ENCODE results near the gene KRTAP12-4. TPM values are rescaled to one million over a fixed set of nuclear protein-coding genes. Genes with fewer than 3 reads are reported as not detected.

Gene KRTAP12-4
- total RNA-seq, 4 donors from 2014 or later: not detected

DNA sequence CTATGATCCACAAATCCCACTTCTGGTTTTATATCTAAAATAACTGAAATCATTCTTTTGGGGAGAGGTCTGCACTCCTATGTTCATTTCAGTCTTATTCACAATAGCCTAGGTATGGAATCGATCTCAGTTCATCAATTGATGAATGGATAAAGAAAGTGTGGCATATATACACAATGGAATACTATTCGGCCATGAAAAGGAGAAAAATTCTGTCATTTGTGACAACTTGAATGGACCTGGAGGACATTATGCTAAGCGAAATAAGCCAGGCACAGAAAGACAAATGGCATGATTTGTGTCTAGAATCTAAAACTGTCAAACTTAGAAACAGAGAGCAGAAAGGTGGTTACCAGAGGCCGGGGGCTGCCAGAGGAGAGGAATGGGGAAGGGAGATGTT, 48.0 kb downstream of the KRTAP12-4 start:
- no peak overlapping the region for H3K27ac ChIP-seq
- H3K4me3 ChIP-seq: no peak overlapping the region
- H3K27me3 ChIP-seq: peaks cover 70% of the 10 kb centered on the region
- WGBS, 2 donors (ENCODE audit: low coverage in 1 of 2): 52 to 73% methylated on average over 4 of the region's 4 CpGs
- ATAC-seq: no peak
- no peak for TF ChIP-seq POLR2A (IDR thresholded peaks at IDR 0.05)
- TF ChIP-seq EP300 (IDR thresholded peaks at IDR 0.05): no peak
- no peak for TF ChIP-seq POLR2AphosphoS5 (IDR thresholded peaks at IDR 0.05)
- TF ChIP-seq, protein P1, sequence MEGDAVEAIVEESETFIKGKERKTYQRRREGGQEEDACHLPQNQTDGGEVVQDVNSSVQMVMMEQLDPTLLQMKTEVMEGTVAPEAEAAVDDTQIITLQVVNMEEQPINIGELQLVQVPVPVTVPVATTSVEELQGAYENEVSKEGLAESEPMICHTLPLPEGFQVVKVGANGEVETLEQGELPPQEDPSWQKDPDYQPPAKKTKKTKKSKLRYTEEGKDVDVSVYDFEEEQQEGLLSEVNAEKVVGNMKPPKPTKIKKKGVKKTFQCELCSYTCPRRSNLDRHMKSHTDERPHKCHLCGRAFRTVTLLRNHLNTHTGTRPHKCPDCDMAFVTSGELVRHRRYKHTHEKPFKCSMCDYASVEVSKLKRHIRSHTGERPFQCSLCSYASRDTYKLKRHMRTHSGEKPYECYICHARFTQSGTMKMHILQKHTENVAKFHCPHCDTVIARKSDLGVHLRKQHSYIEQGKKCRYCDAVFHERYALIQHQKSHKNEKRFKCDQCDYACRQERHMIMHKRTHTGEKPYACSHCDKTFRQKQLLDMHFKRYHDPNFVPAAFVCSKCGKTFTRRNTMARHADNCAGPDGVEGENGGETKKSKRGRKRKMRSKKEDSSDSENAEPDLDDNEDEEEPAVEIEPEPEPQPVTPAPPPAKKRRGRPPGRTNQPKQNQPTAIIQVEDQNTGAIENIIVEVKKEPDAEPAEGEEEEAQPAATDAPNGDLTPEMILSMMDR (IDR thresholded peaks at IDR 0.05): no peak
- no peaks in the 10 kb centered on the region for H3K4me1 ChIP-seq
- H3K36me3 ChIP-seq: no peaks in the 10 kb centered on the region
- H3K9me3 ChIP-seq: peaks cover 0 to 28% (median 0%) of the 10 kb centered on the region in 3 donors

Small RNA genes within 50 kb of the gene (small RNA-seq; reads per million reads assigned to genes)
- 0 reads per million in 4 donors for gene KRTAP12-6P

Other genes with a start within 250 kb of the KRTAP12-4 start
- gene LRRC3, start 199.1 kb downstream of the KRTAP12-4 start, total RNA-seq: 1 to 10 TPM; 2.7 to 8.3 (median 6.7) TPM
- gene KRTAP10-1, start 114.5 kb downstream of the KRTAP12-4 start, total RNA-seq: not detected
- not detected for gene KRTAP10-2, start 103.2 kb downstream of the KRTAP12-4 start, total RNA-seq
- gene KRTAP10-3, start 95.9 kb downstream of the KRTAP12-4 start, total RNA-seq: not detected
- not detected for gene KRTAP10-4, start 80.9 kb downstream of the KRTAP12-4 start, total RNA-seq
- not detected for gene KRTAP10-5, start 74.1 kb downstream of the KRTAP12-4 start, total RNA-seq
- gene KRTAP10-6, start 62.2 kb downstream of the KRTAP12-4 start, total RNA-seq: not detected
- not detected for gene KRTAP10-7, start 54.1 kb downstream of the KRTAP12-4 start, total RNA-seq
- not detected for gene KRTAP10-8, start 42.6 kb downstream of the KRTAP12-4 start, total RNA-seq
- gene KRTAP10-9, start 27.6 kb downstream of the KRTAP12-4 start, total RNA-seq: not detected
- not detected for gene KRTAP10-10, start 17.3 kb downstream of the KRTAP12-4 start, total RNA-seq
- gene KRTAP10-11, start 8.2 kb downstream of the KRTAP12-4 start, total RNA-seq: not detected
- not detected for gene KRTAP12-3, start 3.3 kb upstream of the KRTAP12-4 start, total RNA-seq
- not detected for gene KRTAP12-2, start 12.3 kb upstream of the KRTAP12-4 start, total RNA-seq
- gene KRTAP12-1, start 27.5 kb upstream of the KRTAP12-4 start, total RNA-seq: not detected
- not detected for gene KRTAP10-12, start 42.5 kb upstream of the KRTAP12-4 start, total RNA-seq
- not detected for gene TSPEAR, start 56.9 kb upstream of the KRTAP12-4 start, total RNA-seq
- 10 to 100 TPM; 48.3 to 93.4 (median 83.9) TPM for gene UBE2G2, start 147.2 kb upstream of the KRTAP12-4 start, total RNA-seq
- gene SUMO3, start 163.4 kb upstream of the KRTAP12-4 start, total RNA-seq: 10 to 100 TPM; 41.7 to 56.2 (median 53.7) TPM
- gene PTTG1IP, start 219.0 kb upstream of the KRTAP12-4 start, total RNA-seq: 100 to 1,000 TPM; 217 to 419 (median 313) TPM